Measurements from ENCODE around the gene KCNK3. TPM values are rescaled to one million over a fixed set of nuclear protein-coding genes. Genes with fewer than 3 reads are reported as not detected.

Gene KCNK3
- total and polyA plus RNA-seq, 2 of the 13 experiments (the other 11 are each of a cell fraction or from before 2014, with no cell fraction given), result not detected

DNA sequence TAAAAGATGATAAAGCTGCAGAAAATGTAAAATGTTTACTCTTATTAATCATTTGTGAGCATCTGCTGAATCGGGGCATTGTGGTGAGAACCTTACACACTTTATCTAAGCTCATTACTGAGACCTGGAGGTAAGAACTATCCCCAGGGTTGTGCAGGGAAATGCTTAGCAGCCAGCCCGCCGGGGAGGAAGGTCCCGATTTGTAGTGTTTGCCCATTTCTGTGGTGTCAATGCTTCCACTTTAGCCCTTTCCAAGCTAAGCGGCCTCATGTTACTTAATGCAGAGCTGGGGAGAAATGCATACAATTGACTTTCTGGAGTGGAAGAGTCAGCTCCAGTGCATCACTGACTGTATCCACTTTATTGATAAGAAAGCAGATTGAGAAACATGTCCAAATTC, 20.8 kb upstream of the KCNK3 start:
- no peak overlapping the region for H3K27ac ChIP-seq (ENCODE audit: extremely low read length, insufficient read depth, low read length)
- ChIA-PET POLR2A (no interaction called here), CTCF (ENCODE audit: low intra/inter-chr PET ratio, low total read pairs) (no interaction called here)
- ATAC-seq, result no peak
- no peak overlapping the region for H3K4me3 ChIP-seq (replicated peaks in 1 of 3; ENCODE audit: insufficient read depth in 1 of 3, low read depth in 2 of 3, low read length in 3 of 3)
- FAIRE-seq, result no peak
- BruUV-seq (replicated peaks), result no TSS peak
- in situ Hi-C loops (cut with HindIII; ENCODE audit: extremely low pct_ligation_motif_present, low pct_unique_long_range_greater_than_20kb) (no loop called here), intact Hi-C loops (cut with micrococcal nuclease; ENCODE audit: unreplicated experiment) (no loop called here)
- H3K4me1 ChIP-seq (ENCODE audit: insufficient read depth, low read length), result 0 out of 2 replicates have a peak, but pooled peaks cover 5% of the 10 kb centered on the region
- no peak overlapping the region for H2AFZ ChIP-seq (ENCODE audit: low read length)
- H3K4me2 ChIP-seq (ENCODE audit: low read depth, low read length), result no peak overlapping the region
- no peak for DNase-seq (ENCODE audit: low spot score)
- TF ChIP-seq TCF12 (IDR thresholded peaks at IDR 0.05) (no peak), TCF12 (CRISPR knock-in tag; IDR thresholded peaks at IDR 0.05) (no peak), BRCA1 (CRISPR knock-in tag; IDR thresholded peaks at IDR 0.05) (no peak), CCAR2 (optimal IDR thresholded peaks at IDR 0.05; ENCODE audit: low read depth, low read length) (no peak)
- TF ChIP-seq, protein P1, sequence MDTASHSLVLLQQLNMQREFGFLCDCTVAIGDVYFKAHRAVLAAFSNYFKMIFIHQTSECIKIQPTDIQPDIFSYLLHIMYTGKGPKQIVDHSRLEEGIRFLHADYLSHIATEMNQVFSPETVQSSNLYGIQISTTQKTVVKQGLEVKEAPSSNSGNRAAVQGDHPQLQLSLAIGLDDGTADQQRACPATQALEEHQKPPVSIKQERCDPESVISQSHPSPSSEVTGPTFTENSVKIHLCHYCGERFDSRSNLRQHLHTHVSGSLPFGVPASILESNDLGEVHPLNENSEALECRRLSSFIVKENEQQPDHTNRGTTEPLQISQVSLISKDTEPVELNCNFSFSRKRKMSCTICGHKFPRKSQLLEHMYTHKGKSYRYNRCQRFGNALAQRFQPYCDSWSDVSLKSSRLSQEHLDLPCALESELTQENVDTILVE (CRISPR knock-in tag; IDR thresholded peaks at IDR 0.05), result no peak
- TF ChIP-seq, protein P2, sequence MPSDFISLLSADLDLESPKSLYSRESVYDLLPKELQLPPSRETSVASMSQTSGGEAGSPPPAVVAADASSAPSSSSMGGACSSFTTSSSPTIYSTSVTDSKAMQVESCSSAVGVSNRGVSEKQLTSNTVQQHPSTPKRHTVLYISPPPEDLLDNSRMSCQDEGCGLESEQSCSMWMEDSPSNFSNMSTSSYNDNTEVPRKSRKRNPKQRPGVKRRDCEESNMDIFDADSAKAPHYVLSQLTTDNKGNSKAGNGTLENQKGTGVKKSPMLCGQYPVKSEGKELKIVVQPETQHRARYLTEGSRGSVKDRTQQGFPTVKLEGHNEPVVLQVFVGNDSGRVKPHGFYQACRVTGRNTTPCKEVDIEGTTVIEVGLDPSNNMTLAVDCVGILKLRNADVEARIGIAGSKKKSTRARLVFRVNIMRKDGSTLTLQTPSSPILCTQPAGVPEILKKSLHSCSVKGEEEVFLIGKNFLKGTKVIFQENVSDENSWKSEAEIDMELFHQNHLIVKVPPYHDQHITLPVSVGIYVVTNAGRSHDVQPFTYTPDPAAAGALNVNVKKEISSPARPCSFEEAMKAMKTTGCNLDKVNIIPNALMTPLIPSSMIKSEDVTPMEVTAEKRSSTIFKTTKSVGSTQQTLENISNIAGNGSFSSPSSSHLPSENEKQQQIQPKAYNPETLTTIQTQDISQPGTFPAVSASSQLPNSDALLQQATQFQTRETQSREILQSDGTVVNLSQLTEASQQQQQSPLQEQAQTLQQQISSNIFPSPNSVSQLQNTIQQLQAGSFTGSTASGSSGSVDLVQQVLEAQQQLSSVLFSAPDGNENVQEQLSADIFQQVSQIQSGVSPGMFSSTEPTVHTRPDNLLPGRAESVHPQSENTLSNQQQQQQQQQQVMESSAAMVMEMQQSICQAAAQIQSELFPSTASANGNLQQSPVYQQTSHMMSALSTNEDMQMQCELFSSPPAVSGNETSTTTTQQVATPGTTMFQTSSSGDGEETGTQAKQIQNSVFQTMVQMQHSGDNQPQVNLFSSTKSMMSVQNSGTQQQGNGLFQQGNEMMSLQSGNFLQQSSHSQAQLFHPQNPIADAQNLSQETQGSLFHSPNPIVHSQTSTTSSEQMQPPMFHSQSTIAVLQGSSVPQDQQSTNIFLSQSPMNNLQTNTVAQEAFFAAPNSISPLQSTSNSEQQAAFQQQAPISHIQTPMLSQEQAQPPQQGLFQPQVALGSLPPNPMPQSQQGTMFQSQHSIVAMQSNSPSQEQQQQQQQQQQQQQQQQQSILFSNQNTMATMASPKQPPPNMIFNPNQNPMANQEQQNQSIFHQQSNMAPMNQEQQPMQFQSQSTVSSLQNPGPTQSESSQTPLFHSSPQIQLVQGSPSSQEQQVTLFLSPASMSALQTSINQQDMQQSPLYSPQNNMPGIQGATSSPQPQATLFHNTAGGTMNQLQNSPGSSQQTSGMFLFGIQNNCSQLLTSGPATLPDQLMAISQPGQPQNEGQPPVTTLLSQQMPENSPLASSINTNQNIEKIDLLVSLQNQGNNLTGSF (CRISPR knock-in tag; IDR thresholded peaks at IDR 0.05), result no peak
- TF ChIP-seq, protein P3, sequence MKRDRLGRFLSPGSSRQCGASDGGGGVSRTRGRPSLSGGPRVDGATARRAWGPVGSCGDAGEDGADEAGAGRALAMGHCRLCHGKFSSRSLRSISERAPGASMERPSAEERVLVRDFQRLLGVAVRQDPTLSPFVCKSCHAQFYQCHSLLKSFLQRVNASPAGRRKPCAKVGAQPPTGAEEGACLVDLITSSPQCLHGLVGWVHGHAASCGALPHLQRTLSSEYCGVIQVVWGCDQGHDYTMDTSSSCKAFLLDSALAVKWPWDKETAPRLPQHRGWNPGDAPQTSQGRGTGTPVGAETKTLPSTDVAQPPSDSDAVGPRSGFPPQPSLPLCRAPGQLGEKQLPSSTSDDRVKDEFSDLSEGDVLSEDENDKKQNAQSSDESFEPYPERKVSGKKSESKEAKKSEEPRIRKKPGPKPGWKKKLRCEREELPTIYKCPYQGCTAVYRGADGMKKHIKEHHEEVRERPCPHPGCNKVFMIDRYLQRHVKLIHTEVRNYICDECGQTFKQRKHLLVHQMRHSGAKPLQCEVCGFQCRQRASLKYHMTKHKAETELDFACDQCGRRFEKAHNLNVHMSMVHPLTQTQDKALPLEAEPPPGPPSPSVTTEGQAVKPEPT (CRISPR knock-in tag; IDR thresholded peaks at IDR 0.05; ENCODE audit: low read depth), result no peak
- 26% methylated on average over 5 of the region's 5 CpGs for WGBS (ENCODE audit: low lambda C conversion rate)
- peaks cover 18 to 59% of the 10 kb centered on the region in 2 experiments; a peak in 4 of 5 replicates for H3K27me3 ChIP-seq (ENCODE audit: control insufficient read depth in 1 of 2, insufficient read depth in 2 of 2, low read length in 2 of 2)
- no peaks in the 10 kb centered on the region for H3K79me2 ChIP-seq (ENCODE audit: insufficient read depth, low read length)
- H3K36me3 ChIP-seq (replicated peaks in 1 of 2; ENCODE audit: control insufficient read depth in 1 of 2, insufficient read depth in 2 of 2, low read length in 2 of 2), result no peaks in the 10 kb centered on the region
- no peak overlapping the region for H3K9ac ChIP-seq (ENCODE audit: insufficient read depth, low read depth, low read length)
- no peaks in the 10 kb centered on the region for H3K9me3 ChIP-seq (ENCODE audit: low read length)
- H4K20me1 ChIP-seq (ENCODE audit: insufficient read depth, low read length), result no peaks in the 10 kb centered on the region

All from HepG2 (cell line).